HL-60 (cell line): ENCODE data around the gene RAMACL.

Experiments
- CTCF ChIP-seq: IDR thresholded peaks from one replicate; pipeline ENCODE4 v1.5.1; 2011; ENCODE audit warnings: low read length, control low read depth, inconsistent platforms; ENCODE audit not compliant: insufficient read depth
- POLR2AphosphoS5 ChIP-seq: IDR thresholded peaks from 2 replicates; pipeline ENCODE4 v1.6.1; 2012; ENCODE audit warnings: low read depth
- TF ChIP-seq, protein P1 (sequence below): IDR thresholded peaks from 2 replicates; pipeline ENCODE4 v1.6.1; 2012; ENCODE audit warnings: low read depth; ENCODE audit not compliant: insufficient replicate concordance

DNA sequence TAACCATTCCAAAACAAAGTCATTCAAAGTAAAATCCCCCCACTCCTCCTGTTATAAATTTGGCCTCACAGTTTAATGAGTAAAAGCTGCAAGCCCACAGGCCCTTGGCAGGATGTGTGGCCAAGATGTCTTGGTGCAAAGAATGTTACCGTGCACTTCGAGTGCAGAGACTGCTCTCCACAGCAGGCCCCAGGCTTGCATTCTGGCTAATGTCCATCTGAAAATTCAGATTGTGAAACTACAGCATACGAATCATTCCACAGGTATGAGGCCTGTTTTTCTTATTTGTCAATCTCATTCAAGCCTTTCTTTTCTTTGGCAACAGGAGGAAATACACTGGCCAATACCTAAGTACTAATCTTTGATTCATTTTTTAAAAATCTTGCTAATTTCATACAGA is 33.4 kb upstream of the RAMACL start:
- TF ChIP-seq POLR2AphosphoS5 (no peak), CTCF (no peak)
- TF ChIP-seq, protein P1, sequence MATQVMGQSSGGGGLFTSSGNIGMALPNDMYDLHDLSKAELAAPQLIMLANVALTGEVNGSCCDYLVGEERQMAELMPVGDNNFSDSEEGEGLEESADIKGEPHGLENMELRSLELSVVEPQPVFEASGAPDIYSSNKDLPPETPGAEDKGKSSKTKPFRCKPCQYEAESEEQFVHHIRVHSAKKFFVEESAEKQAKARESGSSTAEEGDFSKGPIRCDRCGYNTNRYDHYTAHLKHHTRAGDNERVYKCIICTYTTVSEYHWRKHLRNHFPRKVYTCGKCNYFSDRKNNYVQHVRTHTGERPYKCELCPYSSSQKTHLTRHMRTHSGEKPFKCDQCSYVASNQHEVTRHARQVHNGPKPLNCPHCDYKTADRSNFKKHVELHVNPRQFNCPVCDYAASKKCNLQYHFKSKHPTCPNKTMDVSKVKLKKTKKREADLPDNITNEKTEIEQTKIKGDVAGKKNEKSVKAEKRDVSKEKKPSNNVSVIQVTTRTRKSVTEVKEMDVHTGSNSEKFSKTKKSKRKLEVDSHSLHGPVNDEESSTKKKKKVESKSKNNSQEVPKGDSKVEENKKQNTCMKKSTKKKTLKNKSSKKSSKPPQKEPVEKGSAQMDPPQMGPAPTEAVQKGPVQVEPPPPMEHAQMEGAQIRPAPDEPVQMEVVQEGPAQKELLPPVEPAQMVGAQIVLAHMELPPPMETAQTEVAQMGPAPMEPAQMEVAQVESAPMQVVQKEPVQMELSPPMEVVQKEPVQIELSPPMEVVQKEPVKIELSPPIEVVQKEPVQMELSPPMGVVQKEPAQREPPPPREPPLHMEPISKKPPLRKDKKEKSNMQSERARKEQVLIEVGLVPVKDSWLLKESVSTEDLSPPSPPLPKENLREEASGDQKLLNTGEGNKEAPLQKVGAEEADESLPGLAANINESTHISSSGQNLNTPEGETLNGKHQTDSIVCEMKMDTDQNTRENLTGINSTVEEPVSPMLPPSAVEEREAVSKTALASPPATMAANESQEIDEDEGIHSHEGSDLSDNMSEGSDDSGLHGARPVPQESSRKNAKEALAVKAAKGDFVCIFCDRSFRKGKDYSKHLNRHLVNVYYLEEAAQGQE = no peak
